Dedifferentiated amniotic fluid mesenchymal stem cell (primary cell): ENCODE data around the gene REEP1.
"Not testable (repeated sequence)": the region's sequence is repeated elsewhere in the genome, so short reads cannot be mapped to it uniquely, and the experiment has no call there.

Experiments used
- DNase-seq: peaks from one replicate; pipeline ENCODE4 v3.0.0-alpha.2; 2016; ENCODE audit errors: extremely low spot score

The REEP1 gene

DNA sequence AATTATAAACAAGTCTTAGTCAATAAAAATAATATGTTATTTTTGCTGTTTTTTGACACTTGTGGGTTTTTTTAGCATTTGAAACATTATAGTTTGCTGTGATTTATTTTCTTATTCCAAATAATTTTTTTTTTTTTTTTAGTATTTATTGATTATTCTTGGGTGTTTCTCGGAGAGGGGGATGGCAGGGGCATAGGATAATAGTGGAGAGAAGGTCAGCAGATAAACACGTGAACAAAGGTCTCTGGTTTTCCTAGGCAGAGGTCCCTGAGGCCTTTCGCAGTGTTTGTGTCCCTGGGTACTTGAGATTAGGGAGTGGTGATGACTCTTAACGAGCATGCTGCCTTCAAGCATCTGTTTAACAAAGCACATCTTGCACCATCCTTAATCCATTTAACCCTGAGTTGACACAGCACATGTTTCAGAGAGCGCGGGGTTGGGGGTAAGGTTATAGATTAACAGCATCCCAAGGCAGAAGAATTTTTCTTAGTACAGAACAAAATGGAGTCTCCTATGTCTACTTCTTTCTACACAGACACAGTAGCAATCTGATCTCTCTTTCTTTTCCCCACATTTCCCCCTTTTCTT, 8.5 kb upstream of the REEP1 start:
- not testable (repeated sequence) for DNase-seq

DNA sequence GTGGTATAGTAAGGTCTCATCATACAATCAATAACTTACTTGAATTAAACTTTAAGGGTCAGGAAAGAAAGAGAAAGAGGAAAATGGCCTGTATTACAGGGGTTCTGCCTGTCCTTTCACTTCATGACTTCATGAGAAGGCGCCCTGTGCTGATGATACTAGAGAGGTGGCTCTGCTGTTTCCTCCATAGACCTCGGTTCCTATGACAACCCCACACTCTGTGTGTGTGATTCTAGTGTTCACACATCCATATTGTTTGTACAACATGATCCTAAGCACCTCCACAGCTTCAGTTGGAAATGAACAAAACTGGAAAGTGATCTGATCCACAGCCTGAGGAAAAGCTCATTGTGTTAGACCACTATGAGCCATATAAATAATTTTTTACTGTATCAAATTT, 7.0 kb upstream of the REEP1 start:
- DNase-seq = no peak

DNA sequence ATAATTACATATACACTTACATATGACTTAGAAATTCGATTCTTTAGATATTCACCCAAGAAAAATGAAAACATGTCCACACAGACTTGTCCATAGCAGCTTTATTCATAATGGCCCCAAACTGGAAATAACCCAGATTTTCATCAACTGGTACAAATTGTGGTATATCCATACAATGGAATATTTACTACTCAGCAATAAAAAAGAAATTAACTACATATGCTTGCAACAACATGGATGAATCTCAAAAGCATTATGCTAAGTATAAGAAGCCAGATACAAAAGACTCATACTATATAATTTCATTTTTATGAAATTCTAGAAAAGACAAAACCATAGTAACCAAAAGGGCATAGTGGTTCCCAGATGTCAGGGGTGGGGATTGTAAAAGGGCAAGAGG, 5.1 kb upstream of the REEP1 start:
- DNase-seq = no peak

DNA sequence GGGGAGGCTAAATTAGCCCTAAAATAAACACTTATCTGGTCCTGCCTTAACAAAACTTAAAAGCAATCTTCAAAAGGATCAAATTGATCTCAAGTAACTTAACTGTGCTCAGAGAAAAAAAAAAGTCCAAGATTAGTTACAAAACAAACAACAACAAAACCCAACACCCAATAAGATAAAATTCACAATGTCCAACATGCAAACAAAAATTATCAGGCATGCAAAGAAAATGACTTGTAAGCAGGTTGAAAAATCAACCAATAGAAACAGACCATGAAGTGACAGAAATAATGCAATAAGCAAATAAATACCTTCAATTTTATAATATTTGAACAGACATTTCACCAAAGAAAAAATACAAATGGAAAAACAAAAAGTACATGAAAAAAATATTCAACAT, 4.0 kb upstream of the REEP1 start:
- DNase-seq = no peak

DNA sequence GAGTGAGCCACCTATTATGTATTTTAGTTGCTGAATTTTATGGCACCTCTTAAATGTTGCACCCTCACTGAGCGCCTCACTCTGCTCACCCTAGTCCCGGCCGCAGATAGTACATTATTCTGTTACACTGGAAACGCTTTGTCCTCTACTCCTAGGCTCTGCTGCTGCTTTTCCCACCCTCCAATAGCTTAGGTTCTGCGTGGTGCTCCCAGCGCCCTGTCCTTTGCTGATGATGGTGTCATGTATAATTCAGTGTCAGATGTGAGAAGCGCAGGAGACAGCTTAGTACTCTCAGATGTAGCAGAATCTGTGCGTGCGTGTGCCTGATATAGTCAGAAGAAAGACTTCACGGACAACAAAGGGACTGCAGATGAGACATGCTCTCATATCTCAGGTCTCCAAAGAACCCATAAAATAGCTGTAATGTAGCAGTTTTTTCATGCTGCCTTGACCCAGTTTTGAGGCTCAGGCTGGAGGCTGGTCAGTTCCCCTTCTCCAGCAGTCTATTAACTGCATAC, 1.4 kb upstream of the REEP1 start:
- DNase-seq = no peak

DNA sequence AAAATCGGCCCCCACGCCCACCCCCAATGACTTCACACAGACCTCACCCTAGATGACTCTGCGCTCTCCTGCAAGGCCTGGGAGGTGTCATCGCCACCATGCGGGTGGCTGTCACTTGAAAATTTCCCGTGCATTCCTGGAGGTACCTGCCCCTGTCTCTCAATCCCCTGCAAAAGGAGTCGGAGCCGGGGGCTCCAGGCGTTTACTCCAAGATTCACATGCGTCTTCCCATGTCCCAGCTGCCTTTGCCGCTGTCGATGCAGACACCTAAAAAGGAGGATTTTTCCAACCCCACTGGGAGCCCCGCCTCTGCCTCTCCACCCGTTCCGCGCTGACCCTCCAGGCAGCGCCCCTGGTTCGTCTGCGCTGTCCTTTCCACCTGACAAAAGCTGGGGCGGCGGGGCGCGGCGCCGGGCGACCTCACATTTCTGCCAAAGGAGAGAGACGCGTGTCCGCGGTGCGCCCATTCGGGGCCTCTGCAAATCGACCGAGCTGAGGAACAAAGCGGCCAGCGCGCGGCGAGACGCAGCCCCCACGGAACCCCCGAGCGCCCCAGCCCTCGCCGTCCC, 667 bp downstream of the REEP1 start:
- no peak for DNase-seq

DNA sequence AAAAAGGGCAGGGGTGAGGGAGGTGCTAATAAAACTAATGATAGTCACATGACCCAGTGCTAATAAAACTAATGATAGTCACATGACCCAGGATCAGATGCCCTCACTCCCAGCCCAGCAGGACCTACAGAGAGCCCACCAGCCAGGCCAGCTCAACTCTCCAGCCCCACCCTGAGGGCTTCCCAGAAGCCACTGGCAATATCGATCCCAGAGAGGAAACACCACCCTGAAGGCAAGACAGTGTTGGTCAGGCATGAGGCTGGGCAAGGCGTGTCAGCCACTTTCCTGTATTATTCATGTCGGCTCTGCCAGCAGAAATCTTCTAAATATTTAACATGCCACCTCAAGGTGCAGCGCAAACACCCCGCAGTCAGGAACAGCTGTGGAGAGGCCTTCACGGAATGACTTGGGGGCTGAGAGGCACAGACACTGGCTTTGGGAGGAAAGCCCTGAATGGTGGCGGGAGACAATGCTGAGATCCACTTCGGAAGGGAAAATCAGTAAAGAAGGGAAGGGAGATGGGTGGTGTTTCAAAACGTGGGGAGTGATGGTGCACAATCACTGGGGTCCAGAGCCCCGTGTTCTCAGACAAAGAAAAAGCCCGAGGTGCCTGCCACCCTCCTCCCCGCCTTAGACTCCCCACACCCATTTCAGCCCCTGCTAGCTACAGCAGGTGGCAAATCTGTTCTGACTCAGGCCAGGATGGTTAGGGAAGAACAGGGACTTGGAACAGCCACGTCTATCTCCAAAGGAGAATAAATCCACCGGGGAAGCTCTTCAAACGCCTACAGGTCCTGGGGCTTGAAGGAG, 1.4 kb downstream of the REEP1 start:
- DNase-seq = no peak

DNA sequence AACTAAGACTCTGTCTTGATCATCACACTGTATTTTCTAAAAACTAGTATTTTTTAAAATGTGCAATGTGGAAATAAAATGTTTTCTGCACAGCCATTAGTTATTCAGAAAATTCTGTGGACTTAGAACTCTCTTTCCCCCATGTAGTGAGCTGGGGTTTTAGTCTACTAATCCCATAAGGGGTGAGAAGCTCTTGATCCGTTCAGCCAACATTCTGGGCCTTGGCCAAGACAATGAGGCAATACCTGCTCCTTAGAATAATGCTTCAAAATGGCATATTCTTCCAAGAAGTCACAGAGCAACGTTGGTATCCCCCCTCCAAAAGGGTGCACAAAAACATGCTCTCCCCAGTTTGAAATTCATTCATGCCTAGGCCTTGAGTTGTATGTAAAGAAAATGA, 4.0 kb downstream of the REEP1 start:
- DNase-seq = no peak

DNA sequence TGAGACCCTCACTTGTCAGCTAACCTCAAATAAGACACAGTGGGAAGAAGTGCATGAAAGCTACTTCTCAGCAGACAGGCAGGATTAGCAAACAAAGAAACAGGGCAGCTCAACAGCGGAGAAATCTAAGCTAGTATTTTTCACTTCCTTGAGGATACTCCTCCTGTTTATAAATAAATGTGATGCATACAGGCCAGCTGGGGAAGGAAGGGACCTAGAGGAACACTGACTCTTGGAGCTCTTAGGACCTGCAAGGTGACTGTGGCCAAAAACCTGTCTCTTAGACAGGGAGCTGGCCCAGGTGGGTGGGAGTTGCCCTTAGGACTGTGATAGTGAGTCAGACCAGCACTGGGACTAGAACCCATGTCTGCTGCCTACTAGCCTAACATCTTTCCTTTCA, 4.8 kb downstream of the REEP1 start:
- DNase-seq = no peak

DNA sequence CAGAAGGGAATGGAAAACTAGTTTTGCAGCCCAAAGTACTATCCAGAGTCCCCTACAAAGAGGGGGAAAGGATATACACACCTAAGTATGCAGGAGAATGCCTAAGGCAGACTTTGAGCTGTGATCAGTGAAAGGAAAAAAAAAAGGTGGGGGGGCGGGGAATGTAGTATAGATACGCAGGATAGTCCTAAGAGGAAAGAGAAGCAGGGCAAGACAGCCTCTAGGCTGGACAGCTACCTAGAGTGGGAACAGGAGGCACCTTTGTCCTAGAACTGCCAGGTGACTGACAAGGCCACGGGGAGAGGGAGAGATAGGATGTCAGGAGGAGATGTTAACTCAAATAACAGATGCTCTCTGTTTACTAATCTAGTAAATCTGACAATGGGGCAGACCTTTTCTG, 6.0 kb downstream of the REEP1 start:
- no peak for DNase-seq

DNA sequence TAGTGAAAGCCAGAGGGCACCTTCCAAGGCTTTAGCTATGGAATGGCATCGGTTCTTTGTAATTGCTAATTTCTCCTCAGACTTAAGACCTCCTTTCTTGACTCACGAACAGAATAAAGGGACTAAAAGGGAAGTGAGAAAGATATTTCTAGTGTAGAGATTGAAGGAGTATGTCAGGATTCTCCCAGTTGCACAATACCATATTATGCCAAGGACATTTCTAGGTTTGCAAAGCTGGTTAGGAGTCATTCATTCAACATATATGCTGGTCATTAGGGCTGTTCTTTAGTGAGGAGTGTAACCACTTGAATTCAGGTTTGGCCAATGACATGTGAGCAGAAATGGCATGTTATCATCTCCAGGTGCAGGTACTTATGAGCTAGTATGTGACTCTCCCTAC, 7.4 kb downstream of the REEP1 start:
- no peak for DNase-seq

DNA sequence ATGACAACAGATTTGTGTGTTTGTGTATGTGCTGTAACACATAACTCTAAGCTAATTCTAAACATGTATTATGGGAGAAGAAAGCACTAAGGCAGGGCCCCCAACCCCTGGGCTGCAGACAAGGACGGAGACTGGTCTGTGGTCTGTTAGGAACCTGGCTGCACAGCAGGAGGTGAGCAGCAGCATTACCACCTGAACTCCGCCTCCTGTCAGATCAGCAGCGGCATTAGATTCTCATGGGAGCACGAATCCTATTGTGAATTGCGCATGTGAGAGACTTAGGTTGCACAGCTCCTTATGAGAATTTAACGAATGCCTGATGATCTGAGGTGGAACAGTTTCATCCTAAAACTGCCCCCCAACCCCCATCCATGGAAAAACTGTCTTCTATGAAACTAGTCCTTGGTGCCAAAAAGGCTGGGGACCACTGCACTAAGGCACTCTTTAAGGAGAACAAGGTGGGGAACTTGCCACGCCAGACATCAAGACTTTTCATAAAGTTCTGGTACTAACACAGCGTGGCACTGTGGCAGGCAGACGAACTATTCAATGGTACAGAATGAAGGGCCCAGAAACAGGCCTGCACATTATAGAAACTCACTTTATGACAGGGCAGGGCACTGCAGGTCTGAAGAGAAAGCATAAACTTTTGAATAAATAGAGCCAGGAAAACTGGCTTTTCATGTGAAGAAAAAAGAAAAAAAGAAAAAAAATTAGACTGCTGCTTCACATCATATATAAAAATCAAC, 14.0 kb downstream of the REEP1 start:
- no peak for DNase-seq

DNA sequence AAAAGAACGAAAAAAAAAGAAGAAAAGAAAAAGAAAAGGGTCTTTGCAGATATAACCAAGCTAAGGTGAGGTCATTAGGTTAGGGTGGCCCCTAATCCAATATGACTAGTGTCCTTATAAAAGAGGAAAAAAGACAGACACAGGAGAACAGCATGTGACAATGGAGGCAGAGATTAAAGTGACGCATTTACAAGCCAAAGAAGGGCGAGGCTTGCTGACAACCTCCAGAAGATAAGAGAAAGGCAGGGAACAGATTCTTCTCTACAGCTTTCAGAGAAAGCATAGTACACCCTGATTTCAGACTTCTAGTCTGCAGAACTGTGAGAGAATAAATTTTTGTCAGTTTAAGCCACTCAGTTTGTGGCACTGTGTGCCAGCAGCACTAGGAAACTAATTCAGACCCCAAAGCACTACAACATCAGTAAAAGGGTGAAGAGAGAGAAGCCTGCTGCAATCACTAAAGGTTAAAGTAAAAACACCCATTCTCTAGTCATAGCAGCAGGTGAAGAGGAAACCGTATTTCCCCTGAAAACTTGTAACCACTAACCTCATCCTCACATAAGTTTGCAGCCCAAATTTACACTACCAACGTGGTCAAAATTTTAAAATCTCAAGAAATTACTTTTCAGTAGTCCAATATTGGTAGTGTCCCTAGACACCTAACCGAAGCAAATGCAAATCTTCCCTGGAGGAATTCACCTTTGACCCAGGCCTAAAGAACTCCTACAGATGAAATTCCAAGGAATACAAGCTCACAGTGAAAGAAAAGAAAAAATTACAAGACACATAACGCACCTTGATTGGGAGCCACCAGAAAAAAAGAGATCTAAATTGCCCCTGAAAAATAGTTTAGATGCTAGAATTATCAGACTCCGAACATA, 17.5 kb downstream of the REEP1 start:
- no peak for DNase-seq

DNA sequence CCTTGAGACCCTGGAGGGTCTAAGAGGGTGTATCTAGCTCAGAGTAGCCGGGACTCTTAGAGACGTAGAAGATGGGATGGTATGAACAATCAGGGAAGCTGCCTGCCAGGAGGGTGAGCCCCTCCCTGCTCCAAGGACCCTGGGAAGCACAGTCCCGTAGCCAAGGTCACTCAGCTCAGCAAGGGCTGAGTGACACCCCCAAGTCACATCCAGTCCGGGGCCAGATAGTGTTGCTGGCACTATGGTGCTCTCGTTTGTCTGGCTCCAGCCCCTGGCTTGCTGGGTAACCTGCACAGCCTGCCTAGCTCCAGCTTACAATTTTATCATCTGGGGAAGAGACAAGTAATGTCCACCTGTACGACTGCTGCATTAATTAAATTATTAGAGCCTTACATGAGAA, 22.3 kb downstream of the REEP1 start:
- DNase-seq = no peak

DNA sequence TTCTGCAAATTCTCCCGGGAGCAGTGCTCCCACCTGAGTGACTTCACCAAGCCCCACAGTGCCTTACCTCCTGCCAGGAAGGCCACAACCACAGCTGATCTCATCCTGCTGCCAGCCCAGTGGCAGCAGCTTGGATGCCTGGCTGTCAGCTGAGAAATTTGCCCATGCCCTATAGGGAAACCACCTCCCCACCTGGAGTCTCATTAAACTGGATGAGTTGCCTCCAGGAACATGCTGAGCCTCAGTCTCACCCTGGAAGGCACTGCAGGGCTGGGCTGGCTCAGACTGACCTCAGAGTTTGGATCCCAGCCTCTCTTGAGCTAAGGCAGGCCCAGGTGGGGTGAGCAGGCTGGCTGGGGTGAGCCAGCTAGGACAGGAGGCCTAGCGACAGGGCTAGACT, 23.3 kb downstream of the REEP1 start:
- no peak for DNase-seq

DNA sequence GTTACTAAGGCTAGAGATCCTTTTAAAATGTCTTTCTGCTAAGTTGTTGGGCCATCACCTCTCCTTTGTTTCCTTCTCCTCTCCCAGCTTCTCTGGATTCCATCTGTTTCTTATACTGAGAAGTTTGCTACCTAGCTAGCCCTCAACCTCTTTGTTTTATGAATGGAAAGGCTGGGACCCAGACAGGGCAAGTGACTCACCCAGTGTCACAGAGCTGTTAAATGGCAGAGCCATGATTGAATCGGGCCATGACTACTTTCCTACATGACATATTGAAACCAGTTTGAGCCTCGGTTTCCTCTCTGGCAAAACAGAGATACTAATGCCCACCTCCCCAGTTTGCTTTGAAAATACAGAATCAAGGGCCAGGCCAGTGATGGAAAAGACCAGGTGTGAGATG, 24.1 kb downstream of the REEP1 start:
- DNase-seq = no peak

DNA sequence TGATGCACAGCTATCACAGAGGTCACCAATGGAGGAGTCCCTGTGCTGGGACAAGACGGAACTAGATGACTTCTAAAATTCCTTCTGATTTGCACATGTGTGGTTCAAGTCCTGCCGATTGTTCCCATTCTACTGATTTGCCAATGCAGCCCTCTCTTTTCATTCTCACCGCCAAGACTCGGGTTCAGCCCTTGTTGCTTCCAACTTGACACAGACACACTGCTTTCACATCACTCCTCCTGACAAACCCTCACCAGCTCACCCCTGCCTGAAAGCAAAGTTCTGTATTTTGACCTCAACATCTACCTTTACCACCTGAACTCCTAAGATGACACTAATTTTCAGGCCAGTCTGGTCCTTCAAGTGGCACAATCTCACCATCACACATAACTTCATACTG, 25.5 kb downstream of the REEP1 start:
- DNase-seq = no peak

DNA sequence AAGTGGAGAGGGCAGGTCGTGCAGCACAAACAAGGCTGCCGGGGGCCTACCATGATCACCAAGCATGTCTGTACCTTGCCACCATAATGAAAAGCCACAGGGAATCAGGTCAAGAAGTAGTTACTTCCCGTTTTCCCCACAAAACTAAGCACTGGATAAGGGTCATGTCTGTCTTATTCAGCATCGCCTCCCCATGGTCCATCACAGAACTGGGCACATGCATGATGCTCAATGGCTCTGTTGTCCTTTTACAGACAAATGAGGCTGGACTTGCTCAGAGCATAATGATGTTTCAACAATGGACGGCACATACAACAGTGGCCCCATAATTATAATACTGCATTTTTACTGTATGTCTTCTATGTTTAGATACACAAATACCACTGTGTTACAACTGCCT, 27.5 kb downstream of the REEP1 start:
- no peak for DNase-seq

DNA sequence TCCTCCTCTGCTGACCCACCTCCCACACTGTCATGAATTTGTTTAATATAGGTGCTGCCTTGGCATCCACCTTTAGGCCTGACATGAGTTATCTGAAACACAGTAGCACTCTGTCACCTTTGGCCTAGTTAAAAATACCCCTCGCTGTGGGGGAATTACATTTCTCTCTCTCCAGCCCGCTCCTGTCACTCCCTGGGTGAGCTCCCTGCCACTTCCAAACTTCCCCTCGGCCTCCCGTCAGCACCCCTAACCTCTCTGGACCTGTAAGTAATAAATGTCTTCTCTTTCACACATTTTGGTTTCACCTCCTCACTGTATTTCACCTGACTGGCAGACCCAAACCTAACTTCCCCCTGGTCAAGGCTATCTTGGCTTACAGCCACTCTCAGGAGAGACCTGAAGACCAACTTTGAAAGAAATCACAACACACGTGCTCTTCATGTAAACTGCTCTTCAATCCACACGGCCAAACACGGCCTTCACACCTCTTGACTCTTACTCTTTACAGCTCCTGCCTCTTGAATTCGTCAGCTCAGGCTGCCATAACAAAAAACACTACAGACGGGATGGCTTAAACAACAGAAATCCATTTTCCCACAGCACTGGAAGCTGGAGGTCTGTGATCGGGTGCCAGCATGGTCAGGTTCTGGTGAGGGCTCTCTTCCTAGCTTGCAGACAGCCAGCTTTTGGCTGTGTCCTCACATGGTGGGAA, 28.3 kb downstream of the REEP1 start:
- no peak for DNase-seq

DNA sequence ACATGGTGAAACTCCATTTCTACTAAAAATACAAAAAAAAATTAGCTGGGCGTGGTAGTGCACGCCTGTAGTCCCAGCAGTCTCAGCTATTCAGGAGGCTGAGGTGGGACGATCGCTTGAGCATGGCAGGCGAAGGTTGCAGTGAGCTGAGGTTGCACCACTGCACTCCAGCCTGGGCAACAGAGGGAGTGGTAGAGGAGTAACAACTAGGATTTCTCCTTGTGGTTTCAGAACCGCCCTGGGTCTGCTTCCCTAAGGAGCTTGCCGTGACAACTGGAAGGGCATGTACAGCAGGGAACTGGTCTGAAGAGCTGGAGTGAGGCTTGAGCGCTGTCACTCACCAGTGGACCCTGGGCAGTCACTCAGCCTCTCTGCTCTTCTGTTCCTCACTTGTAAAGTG, 29.1 kb downstream of the REEP1 start:
- no peak for DNase-seq

DNA sequence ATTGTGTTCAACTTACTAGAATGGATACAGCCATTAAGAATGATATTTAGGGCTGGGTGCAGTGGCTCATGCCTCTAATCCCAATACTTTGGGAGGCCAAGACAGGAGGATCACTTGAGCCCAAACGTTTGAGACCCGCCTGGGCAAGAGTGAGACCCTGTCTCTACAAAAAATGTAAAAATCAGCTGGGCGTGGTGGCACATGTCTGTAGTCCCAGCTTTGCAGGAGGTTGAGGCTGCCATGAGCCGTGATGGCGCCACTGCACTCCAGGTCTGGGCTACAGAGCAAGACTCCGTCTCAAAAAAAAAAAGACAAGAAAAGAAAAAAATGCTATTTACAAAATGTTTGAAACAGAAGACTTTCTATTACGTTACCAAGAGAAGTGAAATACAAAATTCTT, 30.0 kb downstream of the REEP1 start:
- DNase-seq = no peak
